ENCODE data around the gene REPIN1.

Gene REPIN1

DNA sequence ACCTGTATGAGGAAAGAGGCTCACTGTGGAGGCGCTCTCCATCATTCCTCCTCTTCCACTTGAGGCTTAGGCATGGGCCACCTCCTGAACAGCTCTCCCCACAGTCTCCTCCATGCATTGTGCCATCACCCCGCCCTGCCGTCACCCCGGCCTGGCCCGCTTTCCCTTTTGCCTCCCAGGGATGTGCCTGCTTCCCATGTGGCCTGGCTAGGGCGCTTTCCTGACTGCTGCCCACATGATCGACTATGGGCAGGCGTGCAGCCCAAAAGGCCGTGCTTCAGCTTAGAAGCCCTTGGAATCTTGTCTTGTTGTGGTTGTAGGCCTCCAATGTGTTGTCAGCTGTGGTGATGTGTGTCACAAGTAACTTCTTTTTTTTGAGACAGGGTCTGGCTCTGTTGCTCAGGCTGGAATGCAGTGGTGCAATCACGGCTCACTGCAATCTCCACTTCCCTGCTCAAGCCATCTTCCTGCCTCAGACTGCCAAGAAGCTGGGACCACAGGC is 43.5 kb upstream of the REPIN1 start:
- Histone ChIP-seq H3K9me3 (ENCODE audit: insufficient read depth, low read depth, low read length) (no peaks in the 10 kb centered on the region), H3K4me3 (ENCODE audit: low read length, poor library complexity, severe bottlenecking) (peak overlapping the region; percentile 92), H3K36me3 (ENCODE audit: insufficient read depth, low read length) (peaks cover 43% of the 10 kb centered on the region), H3K4me2 (ENCODE audit: low read depth, low read length, poor library complexity, severe bottlenecking) (peak overlapping the region; percentile 98), H3F3A (ENCODE audit: low read depth) (no peaks in the 10 kb centered on the region), H3K9me2 (replicated peaks; ENCODE audit: low read depth, low read length) (no peaks in the 10 kb centered on the region), H3K4me1 (ENCODE audit: insufficient read depth, low read length, poor library complexity, severe bottlenecking) (peaks cover 63% of the 10 kb centered on the region), H3K79me2 (ENCODE audit: insufficient read depth, low read length) (peaks cover 90% of the 10 kb centered on the region), H3K9ac (ENCODE audit: low read depth, low read length, poor library complexity, severe bottlenecking) (peak overlapping the region; percentile 100), H2AFZ (ENCODE audit: low read length) (no peak overlapping the region), H3K27me3 (ENCODE audit: insufficient read depth, low read length, poor library complexity, severe bottlenecking) (peaks cover 9% of the 10 kb centered on the region), H4K20me1 (ENCODE audit: insufficient read depth, low read length, poor library complexity, severe bottlenecking) (peaks cover 24% of the 10 kb centered on the region)
- TF ChIP-seq EZH2phosphoT487 (IDR thresholded peaks at IDR 0.05; ENCODE audit: borderline replicate concordance): no peak
- TF ChIP-seq, protein P1, sequence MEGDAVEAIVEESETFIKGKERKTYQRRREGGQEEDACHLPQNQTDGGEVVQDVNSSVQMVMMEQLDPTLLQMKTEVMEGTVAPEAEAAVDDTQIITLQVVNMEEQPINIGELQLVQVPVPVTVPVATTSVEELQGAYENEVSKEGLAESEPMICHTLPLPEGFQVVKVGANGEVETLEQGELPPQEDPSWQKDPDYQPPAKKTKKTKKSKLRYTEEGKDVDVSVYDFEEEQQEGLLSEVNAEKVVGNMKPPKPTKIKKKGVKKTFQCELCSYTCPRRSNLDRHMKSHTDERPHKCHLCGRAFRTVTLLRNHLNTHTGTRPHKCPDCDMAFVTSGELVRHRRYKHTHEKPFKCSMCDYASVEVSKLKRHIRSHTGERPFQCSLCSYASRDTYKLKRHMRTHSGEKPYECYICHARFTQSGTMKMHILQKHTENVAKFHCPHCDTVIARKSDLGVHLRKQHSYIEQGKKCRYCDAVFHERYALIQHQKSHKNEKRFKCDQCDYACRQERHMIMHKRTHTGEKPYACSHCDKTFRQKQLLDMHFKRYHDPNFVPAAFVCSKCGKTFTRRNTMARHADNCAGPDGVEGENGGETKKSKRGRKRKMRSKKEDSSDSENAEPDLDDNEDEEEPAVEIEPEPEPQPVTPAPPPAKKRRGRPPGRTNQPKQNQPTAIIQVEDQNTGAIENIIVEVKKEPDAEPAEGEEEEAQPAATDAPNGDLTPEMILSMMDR (conservative IDR thresholded peaks at IDR 0.05; ENCODE audit: low read length): no peak

DNA sequence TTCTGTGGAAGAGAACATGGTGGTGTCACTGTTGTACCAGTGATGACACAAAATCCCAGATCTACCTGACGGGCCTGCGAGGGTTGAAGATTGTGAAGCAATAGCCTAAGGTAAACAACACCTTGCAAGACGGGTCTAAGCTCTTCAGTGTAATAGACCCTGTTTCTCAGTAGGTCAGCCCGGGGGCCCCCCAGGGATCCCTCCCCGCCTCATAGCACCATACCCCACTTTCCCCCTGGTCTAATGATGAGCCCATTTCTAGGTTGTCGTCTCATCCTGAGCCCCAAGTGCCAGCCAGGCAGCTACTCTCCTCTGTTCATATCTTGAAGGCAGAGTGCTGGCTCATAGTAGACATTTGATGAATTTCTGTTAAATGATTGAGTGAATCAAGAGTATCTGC is 42.7 kb upstream of the REPIN1 start:
- no peaks in the 10 kb centered on the region for H3K9me3 ChIP-seq (ENCODE audit: insufficient read depth, low read depth, low read length)
- H3K4me2 ChIP-seq (ENCODE audit: low read depth, low read length, poor library complexity, severe bottlenecking): peak overlapping the region; percentile 98
- H2AFZ ChIP-seq (ENCODE audit: low read length): no peak overlapping the region
- H3F3A ChIP-seq (ENCODE audit: low read depth): no peaks in the 10 kb centered on the region
- H3K36me3 ChIP-seq (ENCODE audit: insufficient read depth, low read length): peaks cover 50% of the 10 kb centered on the region
- H3K27me3 ChIP-seq (ENCODE audit: insufficient read depth, low read length, poor library complexity, severe bottlenecking): peaks cover 9% of the 10 kb centered on the region
- peaks cover 24% of the 10 kb centered on the region for H4K20me1 ChIP-seq (ENCODE audit: insufficient read depth, low read length, poor library complexity, severe bottlenecking)
- peaks cover 58% of the 10 kb centered on the region for H3K4me1 ChIP-seq (ENCODE audit: insufficient read depth, low read length, poor library complexity, severe bottlenecking)
- H3K79me2 ChIP-seq (ENCODE audit: insufficient read depth, low read length): peaks cover 88% of the 10 kb centered on the region
- no peaks in the 10 kb centered on the region for H3K9me2 ChIP-seq (replicated peaks; ENCODE audit: low read depth, low read length)
- TF ChIP-seq, protein P1 (conservative IDR thresholded peaks at IDR 0.05; ENCODE audit: low read length): no peak
- TF ChIP-seq EZH2phosphoT487 (IDR thresholded peaks at IDR 0.05; ENCODE audit: borderline replicate concordance): no peak
- peak overlapping the region; percentile 92 for H3K4me3 ChIP-seq (ENCODE audit: low read length, poor library complexity, severe bottlenecking)
- peak overlapping the region; percentile 22 for H3K9ac ChIP-seq (ENCODE audit: low read depth, low read length, poor library complexity, severe bottlenecking)

DNA sequence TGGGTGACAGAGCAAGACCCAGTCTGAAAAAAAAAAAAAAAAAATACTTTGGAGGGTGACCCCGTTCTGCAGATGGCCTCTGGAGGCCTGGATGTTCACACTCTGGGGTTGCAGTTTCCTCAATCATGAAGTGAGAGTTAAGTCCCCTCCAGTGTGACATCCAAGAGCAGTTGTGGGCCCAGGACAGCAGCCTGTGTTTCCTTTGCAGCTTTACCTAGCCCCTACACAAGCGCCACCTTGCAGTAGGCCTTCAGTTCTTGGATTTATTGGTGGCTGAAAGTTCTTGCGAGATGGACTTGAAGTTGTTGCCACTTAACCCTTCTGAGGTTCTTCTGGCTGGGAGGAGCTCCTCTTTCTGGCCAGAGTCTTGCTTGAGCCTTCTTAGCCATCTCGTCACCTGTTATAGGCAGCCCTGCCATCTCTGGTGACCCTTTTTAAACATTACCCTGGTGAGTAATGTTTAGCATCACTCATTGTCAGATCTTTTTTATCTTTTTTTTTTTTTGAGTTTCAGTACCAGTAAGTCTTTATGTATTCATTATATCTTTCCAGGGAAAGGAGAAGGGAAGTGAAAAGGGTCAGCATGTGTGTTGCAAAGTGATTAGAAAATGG is 41.9 kb upstream of the REPIN1 start:
- peaks cover 57% of the 10 kb centered on the region for H3K36me3 ChIP-seq (ENCODE audit: insufficient read depth, low read length)
- H4K20me1 ChIP-seq (ENCODE audit: insufficient read depth, low read length, poor library complexity, severe bottlenecking): peaks cover 24% of the 10 kb centered on the region
- H3F3A ChIP-seq (ENCODE audit: low read depth): no peaks in the 10 kb centered on the region
- H2AFZ ChIP-seq (ENCODE audit: low read length): no peak overlapping the region
- peaks cover 52% of the 10 kb centered on the region for H3K4me1 ChIP-seq (ENCODE audit: insufficient read depth, low read length, poor library complexity, severe bottlenecking)
- TF ChIP-seq, protein P1 (conservative IDR thresholded peaks at IDR 0.05; ENCODE audit: low read length): no peak
- TF ChIP-seq EZH2phosphoT487 (IDR thresholded peaks at IDR 0.05; ENCODE audit: borderline replicate concordance): no peak
- peak overlapping the region; percentile 98 for H3K4me2 ChIP-seq (ENCODE audit: low read depth, low read length, poor library complexity, severe bottlenecking)
- H3K4me3 ChIP-seq (ENCODE audit: low read length, poor library complexity, severe bottlenecking): peak overlapping the region; percentile 92
- H3K79me2 ChIP-seq (ENCODE audit: insufficient read depth, low read length): peaks cover 83% of the 10 kb centered on the region
- peak overlapping the region; percentile 26 for H3K9ac ChIP-seq (ENCODE audit: low read depth, low read length, poor library complexity, severe bottlenecking)
- peaks cover 9% of the 10 kb centered on the region for H3K27me3 ChIP-seq (ENCODE audit: insufficient read depth, low read length, poor library complexity, severe bottlenecking)
- H3K9me3 ChIP-seq (ENCODE audit: insufficient read depth, low read depth, low read length): no peaks in the 10 kb centered on the region
- H3K9me2 ChIP-seq (replicated peaks; ENCODE audit: low read depth, low read length): no peaks in the 10 kb centered on the region

Measured in Loucy (cell line).